ENCODE results near the gene WASF3. TPM values are rescaled to one million over a fixed set of nuclear protein-coding genes. Genes with fewer than 3 reads are reported as not detected.

The WASF3 gene
- polyA plus RNA-seq, 3 donors, result not detected

DNA sequence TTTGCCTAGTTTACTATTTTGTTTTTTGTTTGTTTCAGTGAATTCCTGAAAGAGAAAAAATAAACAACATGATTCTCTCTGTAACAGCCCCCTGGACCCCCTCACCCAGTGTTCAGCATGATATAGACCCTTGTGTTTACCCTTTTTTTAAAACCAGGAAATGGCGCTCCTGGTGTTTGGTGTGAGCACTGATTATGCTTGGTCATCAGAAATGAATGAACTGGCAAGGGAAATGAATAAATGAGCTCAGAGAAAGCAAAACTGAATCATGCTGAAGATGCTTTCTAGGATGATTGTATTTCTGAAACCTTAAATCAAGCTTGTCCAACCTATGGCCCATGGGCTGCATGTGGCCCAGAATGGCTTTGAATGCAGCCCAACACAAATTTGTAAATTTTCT lies 22.1 kb downstream of the WASF3 start:
- Histone ChIP-seq H3K9me3 (replicated peaks in 1 of 2; ENCODE audit: control insufficient read depth in 1 of 2, insufficient read depth in 1 of 2, low read length in 2 of 2) (peaks cover 0 to 7% of the 10 kb centered on the region in 2 donors), H4K20me1 (ENCODE audit: insufficient read depth, low read length) (no peaks in the 10 kb centered on the region), H2AFZ (ENCODE audit: insufficient read depth, low read depth, low read length, poor library complexity, severe bottlenecking) (no peak overlapping the region), H3K79me2 (ENCODE audit: insufficient read depth, low read length) (no peaks in the 10 kb centered on the region), H3K4me1 (ENCODE audit: control insufficient read depth in 1 of 2, insufficient read depth in 2 of 2, low read length in 2 of 2) (no peaks in the 10 kb centered on the region), H3K27ac (ENCODE audit: low read depth in 1 of 2, low read length in 2 of 2) (no peak overlapping the region), H3K4me3 (replicated peaks in 1 of 3; ENCODE audit: low read depth in 2 of 3, low read length in 3 of 3) (no peak overlapping the region), H3K9ac (ENCODE audit: insufficient read depth, low read length, poor library complexity, severe bottlenecking) (no peak overlapping the region), H3K27me3 (ENCODE audit: control insufficient read depth in 2 of 2, insufficient read depth in 2 of 2, low read length in 2 of 2) (no peaks in the 10 kb centered on the region), H3K36me3 (replicated peaks in 1 of 2; ENCODE audit: control insufficient read depth in 1 of 2, insufficient read depth in 2 of 2, low read length in 2 of 2) (no peaks in the 10 kb centered on the region), H3K4me2 (replicated peaks; ENCODE audit: extremely low read depth, low read length, poor library complexity, severe bottlenecking) (no peak overlapping the region)
- no peaks in the 10 kb centered on the region for H3K36me3 Mint-ChIP-seq
- peaks cover 4 to 9% (median 5%) of the 10 kb centered on the region in 7 donors for H3K9me3 Mint-ChIP-seq
- TF ChIP-seq, protein P1, sequence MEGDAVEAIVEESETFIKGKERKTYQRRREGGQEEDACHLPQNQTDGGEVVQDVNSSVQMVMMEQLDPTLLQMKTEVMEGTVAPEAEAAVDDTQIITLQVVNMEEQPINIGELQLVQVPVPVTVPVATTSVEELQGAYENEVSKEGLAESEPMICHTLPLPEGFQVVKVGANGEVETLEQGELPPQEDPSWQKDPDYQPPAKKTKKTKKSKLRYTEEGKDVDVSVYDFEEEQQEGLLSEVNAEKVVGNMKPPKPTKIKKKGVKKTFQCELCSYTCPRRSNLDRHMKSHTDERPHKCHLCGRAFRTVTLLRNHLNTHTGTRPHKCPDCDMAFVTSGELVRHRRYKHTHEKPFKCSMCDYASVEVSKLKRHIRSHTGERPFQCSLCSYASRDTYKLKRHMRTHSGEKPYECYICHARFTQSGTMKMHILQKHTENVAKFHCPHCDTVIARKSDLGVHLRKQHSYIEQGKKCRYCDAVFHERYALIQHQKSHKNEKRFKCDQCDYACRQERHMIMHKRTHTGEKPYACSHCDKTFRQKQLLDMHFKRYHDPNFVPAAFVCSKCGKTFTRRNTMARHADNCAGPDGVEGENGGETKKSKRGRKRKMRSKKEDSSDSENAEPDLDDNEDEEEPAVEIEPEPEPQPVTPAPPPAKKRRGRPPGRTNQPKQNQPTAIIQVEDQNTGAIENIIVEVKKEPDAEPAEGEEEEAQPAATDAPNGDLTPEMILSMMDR (IDR thresholded peaks at IDR 0.05), result no peak
- peaks cover 1 to 5% (median 2%) of the 10 kb centered on the region in 3 donors for H3K27me3 Mint-ChIP-seq (ENCODE audit: low read depth in 3 of 3)
- no peaks in the 10 kb centered on the region for H3K4me1 Mint-ChIP-seq
- intact Hi-C loops (cut with micrococcal nuclease), result no loop called here
- WGBS (ENCODE audit: insufficient coverage), result no CpG with 5 or more reads among the region's 1 CpG
- H3K4me3 Mint-ChIP-seq, result no peak overlapping the region
- DNase-seq, result no peak
- no peak overlapping the region for H3K27ac Mint-ChIP-seq

GRCh38 chr13:26583662-26584061 lies 26.2 kb downstream of the WASF3 start:
- Mint-ChIP-seq H3K9me3 (peaks cover 0 to 6% (median 2%) of the 10 kb centered on the region in 7 donors), H3K4me1 (no peaks in the 10 kb centered on the region), H3K4me3 (no peak overlapping the region), H3K27me3 (ENCODE audit: low read depth in 3 of 3) (peaks cover 1 to 2% (median 2%) of the 10 kb centered on the region in 3 donors), H3K27ac (no peak overlapping the region), H3K36me3 (no peaks in the 10 kb centered on the region)
- Histone ChIP-seq H3K79me2 (ENCODE audit: insufficient read depth, low read length) (no peaks in the 10 kb centered on the region), H3K4me2 (replicated peaks; ENCODE audit: extremely low read depth, low read length, poor library complexity, severe bottlenecking) (no peak overlapping the region), H3K27ac (ENCODE audit: low read depth in 1 of 2, low read length in 2 of 2) (no peak overlapping the region), H3K9ac (ENCODE audit: insufficient read depth, low read length, poor library complexity, severe bottlenecking) (no peak overlapping the region), H3K36me3 (replicated peaks in 1 of 2; ENCODE audit: control insufficient read depth in 1 of 2, insufficient read depth in 2 of 2, low read length in 2 of 2) (no peaks in the 10 kb centered on the region), H3K4me3 (replicated peaks in 1 of 3; ENCODE audit: low read depth in 2 of 3, low read length in 3 of 3) (no peak overlapping the region), H2AFZ (ENCODE audit: insufficient read depth, low read depth, low read length, poor library complexity, severe bottlenecking) (no peak overlapping the region), H3K9me3 (replicated peaks in 1 of 2; ENCODE audit: control insufficient read depth in 1 of 2, insufficient read depth in 1 of 2, low read length in 2 of 2) (peaks cover 0 to 4% of the 10 kb centered on the region in 2 donors), H3K4me1 (ENCODE audit: control insufficient read depth in 1 of 2, insufficient read depth in 2 of 2, low read length in 2 of 2) (no peaks in the 10 kb centered on the region), H4K20me1 (ENCODE audit: insufficient read depth, low read length) (no peaks in the 10 kb centered on the region), H3K27me3 (ENCODE audit: control insufficient read depth in 2 of 2, insufficient read depth in 2 of 2, low read length in 2 of 2) (no peaks in the 10 kb centered on the region)
- TF ChIP-seq, protein P1 (IDR thresholded peaks at IDR 0.05), result no peak
- 90% methylated on average over 1 of the region's 2 CpGs for WGBS (ENCODE audit: insufficient coverage)
- DNase-seq, result no peak
- intact Hi-C loops (cut with micrococcal nuclease), result no loop called here

Data from CD14-positive monocyte (primary cell).